H1 (cell line): ENCODE measurements around the gene ESRRB. TPM values are rescaled to one million over a fixed set of nuclear protein-coding genes. Genes with fewer than 3 reads are reported as not detected.

Experiments
- CTCF ChIA-PET: fragments of 300-600 bp; sonication (Branson Sonifier 250); formaldehyde crosslinking; loops from one replicate; lab custom pipeline; 2021; ENCODE audit not compliant: partially characterized antibody; lab: Charles Lee
- POLR2A ChIA-PET: fragments of 300-600 bp; sonication (Branson Sonifier 250); formaldehyde crosslinking; loops from one replicate; lab custom pipeline; 2021; ENCODE audit warnings: inconsistent platforms; ENCODE audit not compliant: partially characterized antibody; lab: Charles Lee
- DNase-seq, 2 experiments: peaks; one replicate each; pipeline versions ENCODE4 v3.0.0 to v3.0.0-alpha.2; 2010 to 2022; ENCODE audit warnings: low spot score in 2 of 2, low read depth in 1 of 2, mixed read lengths in 1 of 2
- FAIRE-seq: peaks from 2 replicates; lab custom pipeline; 2011; peaks lifted over from hg19 to GRCh38; lab: Jason Lieb, UNC
- H2AFZ ChIP-seq: 2 replicates; pipeline ENCODE4 v1.8.1; 2012; ENCODE audit warnings: low read length, inconsistent platforms
- H2AK5ac ChIP-seq: 2 replicates; pipeline ENCODE4 v1.6.1; 2013; ENCODE audit warnings: low read depth, low read length
- H2BK120ac ChIP-seq: replicated peaks from 2 replicates; pipeline ENCODE3; 2013; ENCODE audit warnings: low read depth, low read length, inconsistent platforms
- H2BK12ac ChIP-seq: 2 replicates; pipeline ENCODE4 v1.6.1; 2013; ENCODE audit warnings: low read depth, low read length
- H2BK15ac ChIP-seq: 2 replicates; pipeline ENCODE4 v1.6.1; 2013; ENCODE audit warnings: low read length
- H2BK20ac ChIP-seq: 2 replicates; pipeline ENCODE4 v1.6.1; 2013; ENCODE audit warnings: low read length
- H2BK5ac ChIP-seq: 2 replicates; pipeline ENCODE4 v1.6.1; 2013; ENCODE audit warnings: low read depth, low read length
- H3K14ac ChIP-seq: 2 replicates; pipeline ENCODE4 v1.6.1; 2013; ENCODE audit warnings: inconsistent platforms; ENCODE audit not compliant: insufficient read length
- H3K18ac ChIP-seq: 2 replicates; pipeline ENCODE4 v1.6.1; 2013; ENCODE audit warnings: low read length; ENCODE audit errors: extremely low read depth
- H3K23ac ChIP-seq: 2 replicates; pipeline ENCODE4 v1.6.1; 2013; ENCODE audit warnings: inconsistent platforms; ENCODE audit not compliant: insufficient read length
- H3K23me2 ChIP-seq: 2 replicates; pipeline ENCODE4 v1.6.1; 2013; ENCODE audit warnings: low read depth, low read length
- H3K27ac ChIP-seq: 2 replicates; pipeline ENCODE4 v1.6.1; 2011; ENCODE audit warnings: low read depth, low read length, inconsistent platforms
- H3K27me3 ChIP-seq, 4 experiments: replicated peaks in 1 of 4; 1 replicate in 1 of 4; 2 replicates in 3 of 4; pipeline versions ENCODE4 v1.6.1 to v1.8.1; 2011 to 2013; ENCODE audit warnings: low read length in 3 of 4, mild to moderate bottlenecking in 3 of 4, inconsistent platforms in 2 of 4, mixed read lengths in 2 of 4, moderate library complexity in 1 of 4; ENCODE audit not compliant: control insufficient read depth in 3 of 4, insufficient read depth in 3 of 4; ENCODE audit errors: extremely low read depth in 1 of 4
- H3K36me3 ChIP-seq, 4 experiments: 2 replicates each; pipeline versions ENCODE4 v1.6.1 to v1.8.1; 2011 to 2013; ENCODE audit warnings: mild to moderate bottlenecking in 4 of 4, low read length in 3 of 4, moderate library complexity in 2 of 4, control low read depth in 1 of 4, inconsistent platforms in 1 of 4; ENCODE audit not compliant: insufficient read depth in 4 of 4, control insufficient read depth in 2 of 4
- H3K4ac ChIP-seq: replicated peaks from 2 replicates; pipeline ENCODE3; 2013; ENCODE audit warnings: low read length, low read depth, mixed read lengths, inconsistent platforms; ENCODE audit not compliant: insufficient read length
- H3K4me1 ChIP-seq, 4 experiments: replicated peaks in 1 of 4; 1 replicate in 1 of 4; 2 replicates in 3 of 4; pipeline versions ENCODE4 v1.6.1 to v1.8.1; 2011 to 2013; ENCODE audit warnings: low read length in 3 of 4, inconsistent platforms in 2 of 4, mixed read lengths in 1 of 4; ENCODE audit not compliant: insufficient read depth in 4 of 4, control insufficient read depth in 3 of 4
- H3K4me2 ChIP-seq, 2 experiments: 2 replicates each; pipeline versions ENCODE4 v1.6.1 to v1.8.1; 2011 to 2013; ENCODE audit warnings: low read depth in 2 of 2, low read length in 2 of 2, control low read depth in 1 of 2, inconsistent platforms in 1 of 2, mild to moderate bottlenecking in 1 of 2; ENCODE audit not compliant: insufficient read depth in 1 of 2
- H3K4me3 ChIP-seq, 4 experiments: fragments of 200-600, 300-600 bp in 1 of 4; sonication (generic), shearing (Covaris generic), sonication (Bioruptor Twin) in 1 of 4; 2 replicates each; pipeline versions ENCODE4 v1.5.1 to v1.8.1; 2011 to 2016; ENCODE audit warnings: low read length in 4 of 4, low read depth in 3 of 4, control low read depth in 2 of 4, inconsistent platforms in 2 of 4, mild to moderate bottlenecking in 2 of 4, mixed read lengths in 1 of 4, moderate library complexity in 1 of 4; ENCODE audit not compliant: insufficient read depth in 2 of 4; ENCODE audit errors: extremely low read depth in 1 of 4
- H3K56ac ChIP-seq: replicated peaks from 2 replicates; pipeline ENCODE3; 2013; ENCODE audit warnings: low read depth, mild to moderate bottlenecking, mixed read lengths, low read length, inconsistent platforms; ENCODE audit not compliant: insufficient read length
- H3K79me1 ChIP-seq: 2 replicates; pipeline ENCODE4 v1.6.1; 2013; ENCODE audit warnings: low read depth, low read length, control low read depth
- H3K79me2 ChIP-seq, 2 experiments: 2 replicates each; pipeline versions ENCODE4 v1.6.1 to v1.8.1; 2012 to 2013; ENCODE audit warnings: low read length in 2 of 2, mild to moderate bottlenecking in 2 of 2, inconsistent platforms in 1 of 2; ENCODE audit not compliant: insufficient read depth in 2 of 2, control insufficient read depth in 1 of 2
- H3K9ac ChIP-seq, 4 experiments: replicated peaks in 1 of 4; 1 replicate in 1 of 4; 2 replicates in 3 of 4; pipeline versions ENCODE4 v1.6.1 to v1.8.1; 2011 to 2013; ENCODE audit warnings: low read depth in 3 of 4, low read length in 3 of 4, control low read depth in 2 of 4, mild to moderate bottlenecking in 2 of 4, moderate library complexity in 2 of 4, inconsistent platforms in 1 of 4; ENCODE audit errors: extremely low read depth in 1 of 4
- H3K9me3 ChIP-seq, 2 experiments: 2 replicates each; pipeline versions ENCODE4 v1.6.1 to v1.8.1; 2012 to 2013; ENCODE audit warnings: mild to moderate bottlenecking in 2 of 2, moderate library complexity in 2 of 2, control low read depth in 1 of 2, inconsistent platforms in 1 of 2, low read depth in 1 of 2, low read length in 1 of 2, mixed read lengths in 1 of 2; ENCODE audit not compliant: insufficient read depth in 2 of 2
- H4K20me1 ChIP-seq, 2 experiments: replicated peaks in 1 of 2; 2 replicates each; pipeline versions ENCODE3 to v1.8.1; 2011 to 2013; ENCODE audit warnings: inconsistent platforms in 2 of 2, low read length in 2 of 2, mild to moderate bottlenecking in 1 of 2; ENCODE audit not compliant: insufficient read depth in 2 of 2, control insufficient read depth in 1 of 2
- H4K5ac ChIP-seq: 2 replicates; pipeline ENCODE4 v1.6.1; 2013; ENCODE audit warnings: low read length, low read depth, mixed read lengths, inconsistent platforms; ENCODE audit not compliant: insufficient read length
- H4K8ac ChIP-seq: 2 replicates; pipeline ENCODE4 v1.8.0; 2013; ENCODE audit warnings: mild to moderate bottlenecking, moderate library complexity, low read length, inconsistent platforms; ENCODE audit not compliant: insufficient read depth; ENCODE audit errors: extremely low read depth
- H4K91ac ChIP-seq: replicated peaks from 2 replicates; pipeline ENCODE3; 2013; ENCODE audit warnings: low read length, mixed read lengths, inconsistent platforms; ENCODE audit not compliant: insufficient read length
- CBX8 ChIP-seq: fragments of 300-800, 300-1000 bp; sonication (generic); IDR thresholded peaks from 2 replicates; pipeline ENCODE4 v1.7.1; 2016; ENCODE audit warnings: low read depth, low read length, borderline replicate concordance
- CHD1 ChIP-seq: IDR thresholded peaks from 2 replicates; pipeline ENCODE4 v1.6.1; 2012; ENCODE audit warnings: low read depth, low read length, improper control_type of control experiment
- FOSL1 ChIP-seq: IDR thresholded peaks from 2 replicates; pipeline ENCODE4 v1.6.1; 2011; ENCODE audit warnings: mild to moderate bottlenecking, low read depth, low read length, moderate library complexity; ENCODE audit not compliant: insufficient read depth
- KDM1A ChIP-seq: fragments of 200-600, 300-600 bp; sonication (generic); IDR thresholded peaks from 2 replicates; pipeline ENCODE4 v1.7.1; 2016; ENCODE audit warnings: mild to moderate bottlenecking, low read length, borderline replicate concordance
- KDM5A ChIP-seq: fragments of 200-600 bp; IDR thresholded peaks from 2 replicates; pipeline ENCODE4 v1.7.1; 2012; ENCODE audit warnings: mild to moderate bottlenecking, low read length, inconsistent platforms, mixed read lengths
- PHF8 ChIP-seq: fragments of 200-600 bp; sonication (generic); conservative IDR thresholded peaks from 2 replicates; pipeline ENCODE4 v1.7.1; 2012; ENCODE audit warnings: low read depth, mild to moderate bottlenecking, inconsistent platforms, low read length, moderate library complexity
- SP1 ChIP-seq: IDR thresholded peaks from 2 replicates; pipeline ENCODE4 v1.6.1; 2011; ENCODE audit warnings: low read depth, low read length
- TAF1 ChIP-seq: IDR thresholded peaks from 2 replicates; pipeline ENCODE4 v1.6.1; 2011; ENCODE audit warnings: mild to moderate bottlenecking, low read depth, low read length
- WGBS, 2 experiments: shearing (Covaris generic) in 1 of 2; methylation state at CpG; one replicate each; pipeline versions ENCODE4 v1.1.6 to v1.1.7; 2013 to 2015; ENCODE audit warnings: low lambda C conversion rate in 2 of 2, mixed read lengths in 2 of 2, inconsistent platforms in 1 of 2, low coverage in 1 of 2, missing lambda C conversion rate in 1 of 2; ENCODE audit not compliant: insufficient replicate concordance in 2 of 2, insufficient coverage in 1 of 2, insufficient read length in 1 of 2; ENCODE audit errors: extremely low coverage in 1 of 2, missing lambda C conversion rate in 1 of 2; 5-methylcytosine and 5-hydroxymethylcytosine counted together
- polyA plus RNA-seq, 7 experiments: library from polyadenylated mRNA; depleted of rRNA in 3 of 7; stranded (reverse) in 5 of 7; unstranded in 2 of 7; fragments of >200 nt in 5 of 7; fragments of 200-250 nt in 2 of 7; gene quantifications; 1 replicate in 5 of 7; 2 replicates in 1 of 7; 4 replicates in 1 of 7; pipeline versions ENCODE4 v1.2.1 to v1.2.3, GENCODE V29; 2011 to 2013; ENCODE audit warnings: missing spikeins in 2 of 7, mixed read lengths in 2 of 7
- total RNA-seq: library from RNA; stranded (reverse); fragmentation: NEBNext Ultra II Directional; extraction: Animal tissue kit (Norgen Biotek cat#: 25700); gene quantifications from 2 replicates; pipeline ENCODE4 v1.2.1, GENCODE V29; 2021
- TF ChIP-seq, protein P1 (sequence below): IDR thresholded peaks from 2 replicates; pipeline ENCODE4 v1.6.1; 2012; ENCODE audit warnings: inconsistent platforms
- TF ChIP-seq, protein P2 (sequence below): IDR thresholded peaks from 2 replicates; pipeline ENCODE4 v1.6.1; 2011; ENCODE audit warnings: low read depth, mild to moderate bottlenecking, low read length; ENCODE audit not compliant: insufficient read depth

ESRRB gene
- total and polyA plus RNA-seq, 2 of the 8 experiments (the other 6 are each of a cell fraction or from before 2014, with no cell fraction given): 0.29 to 0.45 TPM

DNA sequence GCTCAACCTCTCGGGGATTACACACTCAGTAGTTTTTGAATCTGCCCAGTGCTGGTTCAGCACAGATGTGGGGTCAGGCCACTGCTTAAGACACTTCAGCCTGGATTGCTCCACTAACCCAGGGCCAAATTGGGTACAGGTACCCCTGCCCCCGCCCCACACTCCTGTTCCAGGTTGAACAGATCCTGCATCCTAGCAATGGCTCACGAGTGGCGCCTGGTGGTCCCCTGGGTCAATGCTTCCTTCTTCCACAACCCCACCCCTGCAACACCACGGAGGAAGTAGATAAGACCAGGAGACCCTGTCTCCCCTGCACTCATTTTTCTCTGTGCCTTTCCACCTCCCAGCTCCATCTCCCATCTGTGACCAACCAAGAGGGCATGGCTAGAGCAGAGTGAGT, 108.4 kb downstream of the ESRRB start:
- H3K56ac ChIP-seq: no peak overlapping the region
- FAIRE-seq: no peak
- no peak overlapping the region for H2AK5ac ChIP-seq
- no peak overlapping the region for H2BK12ac ChIP-seq
- no peak overlapping the region for H2AFZ ChIP-seq
- no peaks in the 10 kb centered on the region for H3K23me2 ChIP-seq
- no peak overlapping the region for H3K23ac ChIP-seq
- no peaks in the 10 kb centered on the region for H3K9me3 ChIP-seq
- H3K79me2 ChIP-seq: no peaks in the 10 kb centered on the region
- no peak overlapping the region for H3K4me2 ChIP-seq
- 79% methylated on average over 5 of the region's 5 CpGs; no CpG with 5 or more reads in 1 of the 2 experiments for WGBS, 2 experiments
- ChIA-PET POLR2A (no interaction called here), CTCF (interaction anchor here (0.7 to 11.2 kb wide), 7 partner anchors 11 to 256 kb away, joined by 3 to 87 read pairs (median 4); no protein-coding TSS in a partner anchor)
- no peak overlapping the region for H3K4ac ChIP-seq
- H3K4me1 ChIP-seq: peaks cover 0 to 4% (median 1%) of the 10 kb centered on the region in 4 experiments; a peak in 3 of 7 replicates
- no peak overlapping the region for H2BK120ac ChIP-seq
- H4K91ac ChIP-seq: no peak overlapping the region
- no peak overlapping the region for H3K4me3 ChIP-seq
- no peak overlapping the region for H2BK15ac ChIP-seq
- no peaks in the 10 kb centered on the region for H3K36me3 ChIP-seq
- H3K79me1 ChIP-seq: no peaks in the 10 kb centered on the region
- no peak overlapping the region for H2BK5ac ChIP-seq
- H3K27me3 ChIP-seq: no peaks in the 10 kb centered on the region
- no peak for DNase-seq
- H4K8ac ChIP-seq: no peak overlapping the region
- H3K27ac ChIP-seq: no peak overlapping the region
- H3K9ac ChIP-seq: no peak overlapping the region
- no peak overlapping the region for H4K5ac ChIP-seq
- H4K20me1 ChIP-seq: no peaks in the 10 kb centered on the region
- no peak overlapping the region for H2BK20ac ChIP-seq
- no peak overlapping the region for H3K14ac ChIP-seq
- no peak overlapping the region for H3K18ac ChIP-seq
- TF ChIP-seq PHF8 (no peak), CBX8 (no peak), TAF1 (no peak), CHD1 (no peak), SP1 (no peak), KDM5A (no peak), KDM1A (no peak), FOSL1 (no peak)
- TF ChIP-seq, protein P1, sequence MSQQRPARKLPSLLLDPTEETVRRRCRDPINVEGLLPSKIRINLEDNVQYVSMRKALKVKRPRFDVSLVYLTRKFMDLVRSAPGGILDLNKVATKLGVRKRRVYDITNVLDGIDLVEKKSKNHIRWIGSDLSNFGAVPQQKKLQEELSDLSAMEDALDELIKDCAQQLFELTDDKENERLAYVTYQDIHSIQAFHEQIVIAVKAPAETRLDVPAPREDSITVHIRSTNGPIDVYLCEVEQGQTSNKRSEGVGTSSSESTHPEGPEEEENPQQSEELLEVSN: no peak
- TF ChIP-seq, protein P2, sequence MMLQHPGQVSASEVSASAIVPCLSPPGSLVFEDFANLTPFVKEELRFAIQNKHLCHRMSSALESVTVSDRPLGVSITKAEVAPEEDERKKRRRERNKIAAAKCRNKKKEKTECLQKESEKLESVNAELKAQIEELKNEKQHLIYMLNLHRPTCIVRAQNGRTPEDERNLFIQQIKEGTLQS: no peak
